Measurements from ENCODE around the gene OSM.
"Not testable (repeated sequence)": the region's sequence is repeated elsewhere in the genome, so short reads cannot be mapped to it uniquely, and the experiment has no call there.

Gene OSM

DNA sequence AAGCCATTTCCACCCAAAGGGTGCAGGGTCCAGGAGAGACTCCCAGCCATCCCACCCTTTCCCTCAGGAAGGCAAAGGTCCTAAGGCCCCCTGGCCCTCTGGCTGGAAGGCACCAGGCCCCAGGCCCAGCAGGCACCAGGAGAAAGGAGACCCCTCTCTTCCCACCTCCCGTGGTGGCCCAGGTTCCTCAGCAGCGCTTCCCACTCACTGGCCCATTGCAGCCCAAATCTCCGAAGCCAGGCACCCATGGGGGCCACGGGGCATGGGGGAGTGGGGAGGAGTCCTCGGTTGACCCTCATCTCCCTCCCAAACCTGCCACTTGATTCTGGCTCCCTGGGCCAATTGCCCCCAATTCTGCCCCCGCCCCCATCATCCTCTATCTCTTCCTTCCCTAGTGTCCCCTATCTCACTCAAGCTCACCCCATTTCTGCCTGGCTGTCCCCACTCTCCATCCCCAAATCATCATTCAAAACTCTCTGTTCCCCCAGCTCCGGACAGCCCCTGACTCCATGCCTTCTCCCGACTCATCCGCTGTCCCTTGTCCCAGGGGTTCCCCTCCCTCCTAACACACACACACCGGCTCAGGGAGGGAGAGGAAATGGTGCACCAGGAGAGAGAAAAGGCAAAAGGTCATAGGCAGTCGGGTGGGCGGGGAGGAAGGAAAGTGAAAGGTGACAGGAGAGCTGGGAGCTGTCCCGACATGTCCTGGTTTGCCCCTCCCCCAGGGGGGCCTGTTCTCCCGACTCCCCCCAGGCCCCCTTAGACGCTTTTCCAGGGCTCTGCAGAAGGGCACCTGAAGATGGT lies 21.3 kb downstream of the OSM start:
- no peak for DNase-seq (ENCODE audit: low read depth, low spot score)

DNA sequence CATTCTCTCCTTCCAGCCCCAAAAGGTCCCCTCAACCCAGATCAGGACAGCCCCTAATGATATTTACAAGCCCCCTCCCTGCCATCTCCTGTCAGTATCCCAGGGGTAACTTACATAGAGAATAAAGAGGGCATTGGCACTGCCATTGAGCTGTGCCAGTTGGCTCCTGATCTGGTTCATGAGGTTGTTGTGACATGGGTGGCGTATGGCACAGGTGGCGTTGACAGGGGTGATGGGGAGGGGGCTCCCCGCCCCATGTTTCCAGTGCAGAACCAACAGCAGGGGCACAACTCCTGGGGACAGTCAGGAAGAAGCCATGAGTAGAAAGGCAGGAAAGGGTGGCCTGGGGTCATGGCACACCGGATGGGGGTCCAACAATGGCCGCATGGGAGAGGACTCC lies 22.0 kb downstream of the OSM start:
- DNase-seq (ENCODE audit: low read depth, low spot score), result no peak

DNA sequence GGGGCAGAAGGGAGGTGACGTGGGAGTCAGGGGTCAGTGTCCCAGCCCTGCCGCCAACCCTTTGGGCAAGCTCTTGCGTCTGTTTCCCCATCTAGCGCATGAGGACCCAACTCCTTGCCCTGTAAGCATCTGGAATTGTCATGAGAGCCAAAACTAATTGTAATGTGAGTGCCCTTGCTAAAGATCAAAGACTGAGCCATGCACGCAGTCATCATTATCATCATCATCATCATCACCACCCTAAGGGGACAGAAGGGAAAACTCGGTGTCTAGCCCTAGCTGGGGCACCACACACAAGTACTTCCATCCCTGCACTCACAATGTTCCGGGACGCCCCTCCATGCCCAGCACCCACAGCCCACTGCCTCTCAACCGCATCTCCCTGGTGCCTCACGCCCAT lies 22.6 kb downstream of the OSM start:
- DNase-seq (ENCODE audit: low read depth, low spot score), result no peak

DNA sequence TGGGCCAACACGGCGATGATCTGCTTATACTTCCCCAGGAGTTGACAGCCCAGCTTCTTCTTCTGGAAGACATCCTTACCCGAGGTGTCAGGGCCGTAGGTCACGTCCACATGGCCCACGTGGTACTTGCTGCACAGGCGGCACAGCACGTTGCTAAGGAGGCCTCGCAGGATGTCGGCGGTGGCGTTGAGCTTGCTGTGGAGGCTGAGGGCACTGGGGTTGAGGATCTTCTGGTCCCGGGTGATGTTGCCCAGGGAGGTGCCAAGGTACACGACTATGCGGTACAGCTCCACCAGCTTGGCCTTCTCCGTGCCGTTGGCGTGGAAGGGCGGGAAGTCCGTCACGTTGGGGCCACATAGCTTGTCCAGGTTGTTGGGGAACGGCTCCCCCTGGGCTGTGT lies 23.0 kb downstream of the OSM start:
- DNase-seq (ENCODE audit: low read depth, low spot score), result no peak

DNA sequence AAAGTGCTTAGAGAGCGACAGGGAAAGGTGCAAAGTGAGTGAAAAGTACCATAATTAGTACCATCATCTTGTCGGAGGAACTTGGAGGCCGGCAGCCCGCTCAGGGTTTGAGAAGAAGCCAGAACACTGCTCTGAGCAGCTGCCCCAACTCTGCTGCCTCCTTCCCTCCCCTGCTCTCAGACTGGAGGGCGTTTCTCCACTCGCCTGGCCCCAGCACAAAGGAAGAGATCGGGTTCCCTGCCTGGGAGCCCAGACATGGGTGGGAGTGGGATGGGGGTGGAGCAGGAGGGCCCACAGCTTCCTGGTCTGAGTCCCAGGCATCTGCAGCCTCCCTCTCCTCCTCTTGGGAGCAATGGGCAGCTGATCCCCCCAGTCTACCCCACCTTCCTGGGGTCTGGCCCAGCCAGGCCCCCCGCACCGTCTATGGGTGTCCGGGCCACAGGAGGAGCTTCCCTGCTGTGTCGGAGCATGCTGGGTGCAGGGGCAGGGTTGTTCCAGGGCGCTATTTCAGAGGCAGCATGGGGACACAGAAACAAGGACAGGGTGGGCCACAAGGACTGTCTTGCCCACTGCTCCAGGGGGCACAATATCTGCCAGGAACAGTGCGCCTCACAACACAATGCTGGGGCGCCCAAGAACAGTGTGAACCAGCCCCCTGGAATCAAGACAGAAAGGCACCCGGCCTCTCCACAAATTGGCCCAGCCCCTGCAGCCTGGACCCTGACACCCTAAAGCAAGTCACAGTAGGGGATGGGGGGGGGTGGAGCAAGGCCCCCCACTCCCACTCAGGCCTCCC lies 24.9 kb downstream of the OSM start:
- DNase-seq (ENCODE audit: low read depth, low spot score), result no peak

DNA sequence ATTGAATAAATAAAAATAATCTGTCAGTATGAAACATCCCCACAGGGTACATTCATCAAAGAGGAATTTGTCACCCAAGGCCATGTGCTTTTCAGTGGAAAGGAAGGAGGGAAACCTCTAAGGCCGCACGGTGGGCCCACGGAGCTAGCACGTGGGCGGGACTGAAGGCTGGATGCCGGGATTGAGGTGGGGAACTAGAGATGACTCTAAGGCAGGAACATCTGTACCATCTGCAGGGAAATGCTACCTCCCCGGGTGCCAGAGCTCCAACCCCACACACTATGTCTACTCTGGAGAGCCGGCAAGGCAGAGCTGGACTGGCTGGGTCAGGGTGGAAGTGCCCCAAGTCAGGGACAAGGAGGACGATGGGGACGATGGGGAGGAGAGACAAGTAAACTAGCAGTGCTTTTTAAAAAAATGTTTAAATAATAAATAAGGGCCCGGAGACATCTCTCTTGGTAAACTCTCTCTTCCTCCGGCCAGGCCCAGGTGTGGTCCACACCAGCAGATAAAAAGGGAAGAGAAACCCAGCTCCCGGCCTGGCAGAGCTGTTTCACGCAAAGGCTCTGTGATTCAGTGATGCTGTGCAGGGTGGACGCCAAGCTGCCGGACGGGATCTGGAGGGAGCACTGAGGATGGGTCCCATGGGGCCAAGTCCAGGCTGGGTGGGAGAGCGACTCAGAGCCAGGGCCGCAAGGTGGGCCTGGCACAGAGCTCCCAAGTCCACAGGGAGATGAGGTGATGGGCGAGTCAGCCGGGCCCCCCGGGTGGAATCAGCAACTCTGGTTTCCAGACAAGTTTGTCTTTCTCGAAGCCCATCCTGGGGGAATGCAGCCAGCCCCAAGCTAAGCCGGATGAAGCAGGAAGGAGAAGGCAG lies 25.9 kb downstream of the OSM start:
- DNase-seq (ENCODE audit: low read depth, low spot score), result no peak

DNA sequence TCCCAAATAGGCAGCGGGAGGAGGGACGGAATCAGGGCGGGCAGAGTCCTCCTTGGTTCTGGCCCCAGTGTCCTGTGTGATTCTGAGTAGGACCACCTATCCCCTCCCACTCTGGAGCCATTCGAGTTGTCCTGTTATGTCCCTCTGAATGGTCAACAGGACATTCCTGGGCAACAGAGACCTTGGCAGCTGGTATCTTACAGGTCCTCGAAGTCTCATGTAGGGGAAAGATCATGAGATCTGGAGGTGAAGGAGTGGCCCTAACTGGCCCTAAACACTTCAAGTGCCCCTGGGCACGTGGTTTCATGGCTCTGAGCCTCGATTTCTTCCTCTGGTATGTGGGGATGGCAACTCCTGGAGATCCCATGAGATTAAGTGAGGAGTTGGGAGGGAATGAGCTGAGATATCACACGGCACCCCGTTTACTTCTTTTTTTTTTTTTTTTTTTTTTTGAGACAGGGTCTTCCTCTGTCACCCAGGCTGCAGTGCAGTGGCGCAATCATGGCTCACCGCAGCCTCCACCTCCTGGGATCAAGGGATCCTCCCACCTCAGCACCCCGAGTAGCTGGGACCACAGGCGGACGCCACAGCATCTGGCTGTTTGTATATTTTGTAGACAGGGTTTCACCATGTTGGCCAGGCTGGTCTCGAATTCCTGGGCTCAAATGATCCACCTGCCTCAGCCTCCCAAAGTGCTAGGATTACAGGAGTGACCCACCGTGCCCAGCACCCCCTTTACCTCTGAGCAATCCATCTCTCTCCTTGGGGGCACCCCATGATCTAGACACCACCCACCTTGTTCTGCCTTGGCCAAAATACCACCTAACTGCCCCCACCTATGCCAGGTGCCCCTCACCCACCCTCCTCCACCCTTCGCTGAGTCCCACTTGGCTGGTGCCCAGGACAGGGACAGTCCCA lies 26.9 kb downstream of the OSM start:
- no peak for DNase-seq (ENCODE audit: low read depth, low spot score)

DNA sequence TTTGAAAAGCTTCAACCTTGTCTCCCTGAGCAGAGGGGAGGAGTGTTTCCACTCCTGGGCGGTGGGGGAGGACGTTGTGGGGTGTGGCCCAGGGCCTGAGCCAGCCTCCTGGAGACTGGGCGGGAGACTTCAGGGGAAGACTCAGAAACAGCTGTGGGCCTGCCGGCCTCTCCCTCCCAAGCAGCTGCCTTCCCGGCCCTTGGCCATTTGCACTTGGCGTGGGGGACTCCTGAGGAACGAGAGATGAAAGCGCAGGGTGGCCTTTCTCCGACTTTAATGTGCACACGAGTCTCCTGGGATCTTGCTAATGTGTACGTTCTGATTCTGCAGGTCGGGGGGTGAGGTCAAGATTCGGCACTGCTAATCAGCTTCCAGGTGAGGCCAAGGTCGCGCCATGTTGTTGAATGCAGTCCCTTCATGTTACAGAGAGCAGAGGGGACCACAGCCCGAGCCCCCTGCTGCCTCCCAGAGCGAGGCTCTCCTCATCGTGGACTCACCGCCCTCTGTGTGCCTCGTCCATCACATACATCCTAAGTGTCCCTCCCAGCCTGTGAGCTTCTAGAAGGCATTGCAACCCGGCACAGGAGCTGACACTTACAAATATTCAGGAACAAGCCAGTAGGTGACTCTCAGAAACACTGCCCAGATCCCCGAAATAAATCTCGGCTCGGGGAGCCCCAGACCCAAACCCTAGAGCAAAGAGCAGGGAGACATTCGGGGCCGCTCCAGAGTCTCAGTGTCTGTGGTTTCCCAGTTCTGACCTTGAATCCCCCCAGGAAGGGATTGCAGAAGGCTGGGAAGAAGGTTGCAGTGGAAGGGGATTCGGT lies 27.8 kb downstream of the OSM start:
- no peak for DNase-seq (ENCODE audit: low read depth, low spot score)

DNA sequence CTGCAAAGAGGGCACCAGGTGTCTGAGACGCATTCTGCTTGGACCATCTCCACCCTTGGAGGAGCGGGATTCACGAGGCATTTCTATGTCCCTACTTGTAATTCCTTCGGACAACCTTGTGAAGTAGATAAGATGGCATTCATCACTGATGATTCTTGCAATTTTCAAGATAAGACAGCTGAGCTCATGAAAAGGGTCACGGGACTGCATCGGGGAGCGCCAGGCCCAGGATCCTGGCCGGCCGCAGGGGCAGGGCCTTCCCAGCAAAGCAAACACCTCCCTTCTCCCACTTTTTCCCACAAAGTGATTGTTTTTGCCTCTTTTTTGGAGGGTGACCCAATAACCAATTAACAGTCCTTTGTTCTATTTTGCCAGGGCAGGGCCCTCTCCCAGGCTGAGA lies 28.5 kb downstream of the OSM start:
- DNase-seq (ENCODE audit: low read depth, low spot score), result no peak

DNA sequence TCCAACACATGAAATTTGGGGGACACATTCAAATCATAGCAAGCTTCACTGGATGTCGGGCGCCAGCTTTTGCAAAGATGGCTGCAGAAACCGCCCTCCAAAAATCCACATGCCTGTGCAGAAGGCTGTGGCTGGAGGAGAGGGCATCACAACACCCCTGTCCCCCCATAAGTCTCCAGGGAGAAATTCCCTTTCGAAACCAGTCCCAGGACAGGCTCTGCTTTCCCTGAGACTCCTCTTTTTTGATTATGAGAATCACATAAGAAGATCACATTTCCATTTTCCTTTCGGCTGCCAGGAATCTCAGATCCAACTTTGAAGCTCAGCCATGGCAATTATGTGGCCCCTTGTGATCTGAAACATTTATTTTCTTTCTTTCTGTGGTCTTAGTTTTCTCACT lies 29.8 kb downstream of the OSM start:
- DNase-seq (ENCODE audit: low read depth, low spot score), result no peak

DNA sequence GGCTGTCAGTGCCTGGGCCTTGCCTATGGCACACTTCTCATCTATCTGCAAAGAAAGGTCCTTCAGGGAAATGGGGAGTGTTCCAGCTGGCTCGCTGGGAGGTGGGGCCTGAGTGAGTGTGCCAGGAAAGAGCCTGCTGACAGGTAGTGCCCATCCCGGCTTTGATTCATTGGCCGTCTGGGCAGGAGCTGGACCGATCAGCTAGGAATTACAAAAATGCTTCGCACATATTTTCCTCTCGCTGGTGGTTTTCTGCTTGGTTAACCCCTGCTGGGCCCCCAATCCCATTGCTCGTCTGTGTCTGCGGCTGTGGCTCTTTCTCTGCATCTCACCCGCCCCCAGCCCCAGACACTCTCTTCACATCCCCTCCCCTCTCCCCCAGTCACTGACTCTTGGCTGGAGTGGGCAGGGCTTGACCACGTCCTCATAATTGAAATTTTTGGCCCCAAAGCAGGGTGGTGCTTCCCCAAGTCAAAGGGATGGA lies 30.9 kb downstream of the OSM start:
- peak; percentile 54 for DNase-seq (ENCODE audit: low read depth, low spot score)

DNA sequence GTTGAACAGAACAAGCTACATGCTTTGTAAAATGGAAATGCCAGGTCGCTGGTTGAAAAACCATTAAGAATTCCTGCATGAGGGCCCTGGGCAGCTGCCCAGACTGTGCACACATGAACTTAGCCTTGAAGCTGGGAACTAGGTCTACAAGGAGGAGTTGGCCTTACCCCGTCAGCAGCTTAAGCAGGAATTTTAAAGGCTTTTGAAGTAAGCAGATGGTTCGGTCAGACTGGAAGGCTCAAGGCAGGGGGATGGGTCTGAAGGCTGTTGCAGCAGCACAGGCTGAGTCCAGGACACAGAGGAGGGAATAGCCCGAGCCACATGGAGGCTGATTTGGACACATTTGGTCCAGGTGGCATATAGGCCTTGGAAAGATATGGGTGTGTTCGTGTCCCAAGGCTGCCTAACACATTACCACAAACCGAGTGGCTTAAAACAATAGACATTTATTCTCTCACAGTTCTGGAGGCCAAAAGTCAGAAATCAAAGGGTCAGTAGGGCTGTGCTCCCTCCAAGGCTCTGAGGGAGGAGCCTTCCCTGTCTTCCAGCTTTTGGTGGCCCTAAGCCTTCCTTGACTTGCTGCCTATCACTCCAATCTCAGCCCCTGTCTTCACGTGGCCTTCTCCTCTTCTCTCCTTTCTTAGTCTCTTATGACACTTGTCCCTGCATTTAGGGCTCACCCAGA lies 31.7 kb downstream of the OSM start:
- peak; percentile 69 for DNase-seq (ENCODE audit: low read depth, low spot score)

DNA sequence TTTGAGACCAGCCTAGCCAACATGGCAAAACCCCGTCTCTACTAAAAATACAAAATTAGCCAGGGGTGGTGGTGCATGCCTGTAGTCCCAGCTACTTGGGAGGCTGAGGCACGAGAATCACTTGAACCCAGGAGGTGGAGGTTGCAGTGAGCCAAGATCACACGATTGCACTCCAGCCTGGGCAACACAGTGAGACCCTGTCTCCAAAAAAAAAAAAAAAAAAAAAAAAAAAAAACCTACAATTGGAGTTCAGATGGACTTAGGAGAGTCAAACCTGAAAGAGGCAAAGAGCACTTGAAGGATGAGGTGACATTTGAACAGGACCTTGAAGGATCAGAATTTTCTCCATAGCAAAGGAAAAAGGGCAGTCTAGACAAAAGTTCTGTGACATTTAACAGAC lies 32.3 kb downstream of the OSM start:
- DNase-seq (ENCODE audit: low read depth, low spot score), result not testable (repeated sequence)

DNA sequence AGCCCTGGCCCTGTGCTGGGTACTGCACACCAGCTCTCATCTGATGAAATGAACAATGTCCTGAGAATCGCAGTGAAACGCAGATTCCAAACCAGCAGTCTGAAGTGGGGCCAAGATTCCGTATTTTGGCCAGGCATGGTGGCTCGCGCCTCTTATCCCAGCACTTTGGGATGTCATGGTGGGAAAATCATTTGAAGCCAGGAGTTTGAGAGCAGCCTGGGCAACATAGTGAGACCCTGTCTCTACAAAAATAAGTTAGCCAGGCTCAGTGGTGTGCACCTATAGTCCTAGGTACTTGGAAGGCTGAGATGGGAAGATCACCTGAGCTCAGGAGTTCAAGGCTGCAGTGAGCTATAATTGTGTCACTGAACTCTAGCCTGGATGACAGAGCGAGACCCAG lies 33.1 kb downstream of the OSM start:
- no peak for DNase-seq (ENCODE audit: low read depth, low spot score)

DNA sequence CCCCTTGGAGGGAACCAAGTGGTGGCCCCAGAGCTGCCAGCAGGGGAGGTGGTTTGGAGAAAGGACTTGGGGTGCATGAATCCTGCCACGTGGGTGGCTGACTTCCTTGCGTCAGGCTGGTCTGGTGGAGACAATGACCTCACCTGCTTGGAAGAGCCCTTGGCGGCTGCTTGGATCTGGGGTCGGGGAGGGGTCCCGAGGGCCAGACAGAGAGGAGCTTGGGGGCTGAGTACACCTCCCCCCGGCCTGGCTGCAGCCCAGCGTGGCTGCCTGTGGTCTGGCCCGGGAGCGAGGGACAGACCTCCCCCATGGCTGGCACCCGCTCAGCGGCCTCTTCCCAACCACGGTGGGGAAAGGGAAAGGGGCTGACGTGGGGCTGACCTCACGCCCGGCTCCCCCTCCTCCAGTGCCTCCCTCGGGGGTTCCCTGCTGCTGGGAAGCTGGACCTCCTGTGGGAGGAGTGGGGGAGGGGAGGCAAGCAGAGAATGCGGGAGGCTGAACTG lies 33.9 kb downstream of the OSM start:
- no peak for DNase-seq (ENCODE audit: low read depth, low spot score)

DNA sequence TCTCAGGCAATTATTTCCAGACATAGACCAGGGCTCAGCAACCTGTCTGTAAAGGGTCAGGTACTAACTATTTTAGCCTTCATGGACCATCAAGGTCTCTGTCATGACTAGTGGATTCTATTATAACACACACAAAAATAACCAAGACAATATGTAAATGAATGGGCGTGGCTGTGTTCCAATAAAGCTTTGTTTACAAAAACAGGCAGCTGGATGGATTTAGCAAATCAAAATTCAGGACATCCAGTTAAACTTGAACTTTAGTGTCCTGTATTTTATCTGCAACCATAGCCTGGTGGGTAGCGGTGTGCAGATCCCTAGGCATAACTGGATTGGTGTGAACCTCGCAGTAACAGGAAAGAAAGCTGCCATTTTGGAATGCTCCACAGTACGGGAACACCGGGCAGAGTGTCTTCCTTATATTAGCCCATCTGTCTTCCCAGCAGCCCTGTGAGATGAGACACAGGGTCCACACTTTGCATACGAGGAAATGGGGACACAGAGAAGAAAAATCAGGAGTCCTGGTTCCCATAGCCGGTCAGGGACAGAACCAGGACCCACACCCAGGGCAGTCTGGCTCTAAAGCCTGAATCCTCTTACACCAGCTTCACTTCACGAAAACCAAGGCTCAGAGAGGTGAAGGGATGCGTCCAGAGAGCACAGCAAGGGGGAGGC lies 35.7 kb downstream of the OSM start:
- DNase-seq (ENCODE audit: low read depth, low spot score), result no peak

DNA sequence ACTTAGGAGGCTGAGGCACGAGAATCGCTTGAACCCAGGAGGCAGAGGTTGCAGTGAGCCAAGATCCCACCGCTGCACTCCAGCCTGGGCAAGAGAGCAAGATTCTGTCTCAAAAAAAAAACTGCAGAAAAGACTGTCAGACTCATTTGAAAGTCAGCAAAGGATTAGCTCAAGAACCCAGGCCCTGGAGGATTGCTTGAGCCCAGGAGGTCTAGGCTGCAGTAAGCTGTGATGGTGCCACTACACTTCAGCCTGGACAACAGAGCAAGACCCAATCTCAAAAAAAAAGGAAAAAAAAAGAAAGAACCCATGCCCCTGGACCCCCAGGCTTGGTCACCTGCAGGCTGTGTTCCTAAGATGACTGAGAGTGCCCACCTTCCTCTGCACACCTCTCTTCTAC lies 36.3 kb downstream of the OSM start:
- DNase-seq (ENCODE audit: low read depth, low spot score), result no peak

DNA sequence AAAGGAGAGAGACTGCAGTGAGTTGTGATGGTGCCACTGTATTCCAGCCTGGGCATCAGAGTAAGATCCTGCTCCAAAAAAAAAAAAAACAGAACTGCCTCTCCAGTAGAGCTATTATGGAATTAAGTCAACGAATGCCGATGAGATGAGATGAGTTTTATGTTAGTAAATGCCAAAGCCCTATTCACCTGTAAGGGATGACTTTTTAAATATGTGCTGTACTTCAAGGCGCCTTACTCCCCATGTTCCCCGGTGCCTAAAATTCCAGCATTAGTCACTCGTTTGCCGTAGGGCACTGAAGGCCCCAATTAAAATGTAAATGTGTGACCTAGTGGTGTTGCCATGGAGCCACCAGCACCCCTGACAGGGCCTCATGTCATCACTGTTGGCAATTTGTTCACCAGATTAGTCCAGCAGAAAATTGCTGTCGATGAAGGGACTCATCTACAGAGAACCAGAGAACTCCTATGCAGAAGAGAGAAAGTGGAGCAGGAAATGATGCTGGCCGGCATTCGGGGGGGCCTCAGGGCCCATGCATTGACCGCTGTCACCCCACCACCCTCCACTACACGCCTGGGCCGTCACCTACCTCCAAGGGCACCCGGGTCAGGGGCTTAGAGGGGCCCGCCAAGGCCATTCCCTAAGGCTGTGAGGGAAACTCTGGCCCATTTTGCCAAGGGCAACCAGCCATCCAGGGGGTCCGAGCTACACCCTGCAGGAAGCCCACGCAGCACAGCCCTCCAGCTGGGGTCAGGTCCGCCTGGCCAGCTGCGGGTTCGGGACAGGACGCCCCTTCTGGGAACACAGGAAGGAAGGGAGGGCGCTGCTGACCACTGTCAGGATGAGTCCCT lies 37.9 kb downstream of the OSM start:
- peak; percentile 77 for DNase-seq (ENCODE audit: low read depth, low spot score)
